Heart left ventricle (tissue), 16 donors: Measurements from ENCODE around the gene GADL1. TPM values are rescaled to one million over a fixed set of nuclear protein-coding genes. Genes with fewer than 3 reads are reported as not detected.

ENCODE experiments used
- ATAC-seq, 4 donors: fragments of 200-7000 bp; cut with Tn5 transposase; one replicate each; pipeline ENCODE4 v1.9.1; 2020 to 2022; ENCODE audit warnings: moderate library complexity in 4 of 4, mild to moderate bottlenecking in 3 of 4, moderate number of reproducible peaks in 1 of 4
- DNase-seq, 5 donors: peaks; one replicate each; pipeline ENCODE4 v3.0.0-alpha.2; 2020
- H3K27ac ChIP-seq, 12 donors: fragments of 200-600 bp; sonication (generic) in 4 of 12; one replicate each; pipeline versions ENCODE4 v1.5.0 to v1.8.0; 2016 to 2022; ENCODE audit warnings: mild to moderate bottlenecking in 2 of 12
- H3K27me3 ChIP-seq, 9 donors: fragments of 200-600 bp; sonication (generic) in 2 of 9; one replicate each; pipeline versions ENCODE4 v1.5.1 to v1.8.0; 2016 to 2022; ENCODE audit warnings: mild to moderate bottlenecking in 3 of 9
- H3K36me3 ChIP-seq, 9 donors: fragments of 200-600 bp; sonication (generic) in 2 of 9; one replicate each; pipeline versions ENCODE4 v1.5.0 to v1.8.0; 2018 to 2022; ENCODE audit warnings: mild to moderate bottlenecking in 2 of 9
- H3K4me1 ChIP-seq, 12 donors: fragments of 200-600 bp; sonication (generic) in 4 of 12; one replicate each; pipeline versions ENCODE4 v1.5.0 to v1.8.0; 2016 to 2022; ENCODE audit warnings: mild to moderate bottlenecking in 3 of 12
- H3K4me3 ChIP-seq, 12 donors: fragments of 200-600 bp; sonication (generic) in 4 of 12; one replicate each; pipeline versions ENCODE4 v1.5.0 to v1.8.0; 2017 to 2022; ENCODE audit warnings: mild to moderate bottlenecking in 9 of 12, moderate library complexity in 4 of 12
- H3K9me3 ChIP-seq, 12 donors: fragments of 200-600 bp; sonication (generic) in 4 of 12; one replicate each; pipeline versions ENCODE4 v1.5.0 to v1.8.0; 2016 to 2022; ENCODE audit warnings: mild to moderate bottlenecking in 1 of 12
- CTCF ChIP-seq, 12 donors: fragments of 200-600 bp; sonication (generic) in 4 of 12; IDR thresholded peaks; one replicate each; pipeline versions ENCODE4 v1.5.0 to v1.8.0; 2018 to 2022; ENCODE audit warnings: antibody characterized with exemption in 12 of 12, mild to moderate bottlenecking in 5 of 12
- POLR2A ChIP-seq, 2 donors: fragments of 450-650 bp; IDR thresholded peaks; one replicate each; pipeline ENCODE4 v1.6.1; 2017; ENCODE audit warnings: antibody characterized with exemption in 2 of 2, mild to moderate bottlenecking in 2 of 2, moderate library complexity in 2 of 2
- WGBS, 4 donors: extraction: QIAGEN DNeasy Blood & Tissue Kit in 2 of 4; methylation state at CpG; one replicate each; pipeline versions ENCODE4 v1.1.5 to v1.1.7; 2013 to 2018; 5-methylcytosine and 5-hydroxymethylcytosine counted together
- intact Hi-C, 10 donors: fragments of 100-400 bp; cut with DNase I; formaldehyde crosslinking; loops; one replicate each; pipeline versions ENCODE4 v1.11.1 to v1.14.2; 2022
- polyA plus RNA-seq, 2 donors: library from polyadenylated mRNA; stranded (reverse); fragments of 200-250 nt; gene quantifications; one replicate each; pipeline ENCODE4 v1.2.3, GENCODE V29; 2013
- total RNA-seq, 9 donors: library from RNA; depleted of rRNA in 2 of 9; stranded (reverse); fragments of >200 nt in 2 of 9; fragmentation: NEBNext Ultra II Directional in 3 of 9; extraction: Animal tissue kit (Norgen Biotek cat#: 25700) in 3 of 9; gene quantifications; one replicate each; pipeline versions ENCODE4 v1.1.0 to v1.2.4, GENCODE V29; 2016 to 2023
- donor health status: ischemic (EF 13 %, LVEDD 7.1; RV severe dilation, severe dysfunction).
- donor health status: healthy with polysubstance abuse.
- donor health status: DM: no; HTN: yes; CAD: no.
- donor health status: DM: no; HTN: no; CAD: no.
- donor health status: ischemic (EF 25% LVEDD 6.9; RV normal size, moderate dysfunction).
- donor health status: ischemic (EF 25% LVEDD 5.7; RV mildly dilated, moderate dysfunction).
- donor health status: healthy.
- donor health status: DM: yes; HTN: yes; CAD: no.
- donor health status: ischemic (EF 35%, LVEDD 5.7; RV mildly dilated, moderate dysfunction).
- donor health status: nonischemic (EF 11% LVEDD 7.7; RV severe dilation, severe dysfunction).
- donor health status: DM: yes; HTN: yes; CAD: no.
- donor health status: PGD.
- donor health status: ischemic (EF 29% LVEDD 5.4; RV normal size, mild dysfunction).
- donor health status: nonischemic (EF 23%, LVEDD 6.1; RV moderate dilation, normal function).

GADL1 gene
- total and polyA plus RNA-seq, 11 donors: 0.03 to 0.59 (median 0.18) TPM; not detected in 3

- Histone ChIP-seq H3K4me1 (peaks cover 0 to 21% (median 0%) of the 10 kb centered on the region in 12 donors), H3K27me3 (no peaks in the 10 kb centered on the region), H3K36me3 (peaks cover 0 to 3% (median 0%) of the 10 kb centered on the region in 9 donors), H3K9me3 (peaks cover 0 to 9% (median 0%) of the 10 kb centered on the region in 12 donors), H3K27ac (peak overlapping the region in 1 of 12 donors; percentile 39), H3K4me3 (no peak overlapping the region)
- DNase-seq: no peak
- no peak for ATAC-seq
- WGBS, 4 donors: 70 to 78% (median 74%) methylated on average over 9 of the region's 9 CpGs
- TF ChIP-seq CTCF (IDR thresholded peaks at IDR 0.05) (no peak), POLR2A (IDR thresholded peaks at IDR 0.05) (no peak)
- intact Hi-C loops: no loop called here
Measured at GRCh38 chr3:30704931-30705890, 189.2 kb downstream of the GADL1 start.

- TF ChIP-seq POLR2A (IDR thresholded peaks at IDR 0.05) (no peak), CTCF (IDR thresholded peaks at IDR 0.05) (no peak)
- DNase-seq (no peak), ATAC-seq (no peak)
- H3K4me1 ChIP-seq: peaks cover 0 to 14% (median 0%) of the 10 kb centered on the region in 12 donors
- H3K27ac ChIP-seq: peak overlapping the region in 1 of 12 donors; percentile 23
- WGBS, 4 donors: 65 to 96% (median 92%) methylated on average over 2 of the region's 2 CpGs
- intact Hi-C loops: no loop called here
- peaks cover 0 to 21% (median 0%) of the 10 kb centered on the region in 9 donors for H3K36me3 ChIP-seq
- peaks cover 0 to 9% (median 0%) of the 10 kb centered on the region in 12 donors for H3K9me3 ChIP-seq
- H3K27me3 ChIP-seq: no peaks in the 10 kb centered on the region
- H3K4me3 ChIP-seq: no peak overlapping the region
Measured at GRCh38 chr3:30702828-30703397, 191.5 kb downstream of the GADL1 start.

GRCh38 chr3:30702038-30702827, 192.2 kb downstream of the GADL1 start:
- intact Hi-C loops: no loop called here

More at GRCh38 chr3:30702038-30702827, 192.2 kb downstream of the GADL1 start:
- Histone ChIP-seq H3K36me3 (peaks cover 0 to 27% (median 0%) of the 10 kb centered on the region in 9 donors), H3K27me3 (no peaks in the 10 kb centered on the region), H3K27ac (no peak overlapping the region), H3K4me3 (no peak overlapping the region), H3K4me1 (peaks cover 0 to 14% (median 0%) of the 10 kb centered on the region in 12 donors), H3K9me3 (peaks cover 0 to 9% (median 0%) of the 10 kb centered on the region in 12 donors)
- DNase-seq (no peak), ATAC-seq (no peak)
- TF ChIP-seq POLR2A (IDR thresholded peaks at IDR 0.05) (no peak), CTCF (IDR thresholded peaks at IDR 0.05) (no peak)
